ENCODE measurements around the gene CEACAM8.

DNA sequence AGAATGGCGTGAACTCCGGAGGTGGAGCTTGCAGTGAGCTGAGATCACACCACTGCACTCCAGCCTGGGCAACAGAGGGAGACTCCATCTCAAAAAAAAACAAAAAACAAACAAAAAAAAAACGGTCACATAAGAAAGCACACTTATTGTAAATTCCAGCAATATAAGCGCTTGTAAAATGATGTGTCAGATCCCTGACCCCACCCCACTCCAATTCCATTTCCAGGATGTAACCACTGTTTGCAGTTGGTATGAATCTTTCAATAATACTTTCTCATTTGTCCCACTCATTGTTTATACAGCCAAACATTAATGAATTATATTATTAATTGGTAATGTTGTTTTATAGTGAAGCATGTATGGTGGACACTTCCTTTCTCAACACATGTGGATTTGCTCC is 50.6 kb downstream of the CEACAM8 start:
- TF ChIP-seq EZH2 (IDR thresholded peaks at IDR 0.05; ENCODE audit: insufficient read depth, poor library complexity, severe bottlenecking), result no peak
- TF ChIP-seq EZH2phosphoT487 (IDR thresholded peaks at IDR 0.05; ENCODE audit: insufficient read depth, low read depth), result no peak

Measured in GM23248 (cell line).